ENCODE measurements around the gene SIGLEC9. TPM values are rescaled to one million over a fixed set of nuclear protein-coding genes. Genes with fewer than 3 reads are reported as not detected.

Gene SIGLEC9
- total RNA-seq, 2 experiments from 2014 or later: 0.36 to 0.59 TPM

GRCh38 chr19:51108066-51108804 is 16.5 kb upstream of the SIGLEC9 start, which contains the start of gene CTU1:
TSS of gene CTU1 (minus strand) at chr19:51108409. CDS start at chr19:51104569, 3,840 bp downstream.
- no peaks in the 10 kb centered on the region for H3K27me3 ChIP-seq (ENCODE audit: control insufficient read depth in 1 of 2, insufficient read depth in 2 of 2, low read length in 2 of 2)
- H3K36me3 ChIP-seq (ENCODE audit: insufficient read depth, low read length): peaks cover 2% of the 10 kb centered on the region
- H3K27ac ChIP-seq (ENCODE audit: low read depth in 1 of 2, low read length in 2 of 2): peak within 1 kb of the TSS; percentile 60 to 63
- H3K4me1 Mint-ChIP-seq (ENCODE audit: low read depth): peaks cover 38% of the 10 kb centered on the region
- peak within 1 kb of the TSS; percentile 95 for H3K4me3 Mint-ChIP-seq
- no peaks in the 10 kb centered on the region for H3K9me3 Mint-ChIP-seq
- ChIA-PET CTCF (interaction anchor here (2.4 kb wide), 1 partner anchor 12 kb away, joined by 8 read pairs; no protein-coding TSS in a partner anchor), POLR2A (interaction anchor here (1.0 to 1.1 kb wide), 2 partner anchors 22 to 24 kb away, joined by 3 to 12 read pairs; no protein-coding TSS in a partner anchor)
- peaks cover 29% of the 10 kb centered on the region for H3K4me1 ChIP-seq (ENCODE audit: insufficient read depth, low read length)
- peak; percentile 96 to 100 (median 98) for DNase-seq
- no peaks in the 10 kb centered on the region for H3K27me3 Mint-ChIP-seq
- H3K27ac Mint-ChIP-seq: peak within 1 kb of the TSS; percentile 91
- H3K9me3 ChIP-seq (ENCODE audit: control insufficient read depth in 1 of 2, insufficient read depth in 1 of 2, low read length in 2 of 2): no peaks in the 10 kb centered on the region
- peaks cover 30% of the 10 kb centered on the region for H3K36me3 Mint-ChIP-seq (ENCODE audit: low read depth)
- TF ChIP-seq CTCF (IDR thresholded peaks at IDR 0.05): no peak
- H3K4me3 ChIP-seq (ENCODE audit: low read length): peak within 1 kb of the TSS; percentile 83
- intact Hi-C loops (cut with DNase I, micrococcal nuclease): loop anchor here (1.0 to 10.0 kb wide), 6 partner anchors 303 to 1083 kb away; partner anchors contain the start of genes ASPDH (in 1 of the 2), JOSD2 (in 1 of the 2), VRK3 (in 1 of the 2) and ZNF473 (in 1 of the 2)
- ATAC-seq (ENCODE audit: poor library complexity): peak; percentile 98

GRCh38 chr19:51108805-51109146 is 15.9 kb upstream of the SIGLEC9 start:
- Histone ChIP-seq H3K27ac (ENCODE audit: low read depth in 1 of 2, low read length in 2 of 2) (peak overlapping the region; percentile 60 to 63), H3K4me1 (ENCODE audit: insufficient read depth, low read length) (peaks cover 31% of the 10 kb centered on the region), H3K36me3 (ENCODE audit: insufficient read depth, low read length) (peaks cover under 1% of the 10 kb centered on the region), H3K27me3 (ENCODE audit: control insufficient read depth in 1 of 2, insufficient read depth in 2 of 2, low read length in 2 of 2) (no peaks in the 10 kb centered on the region), H3K9me3 (ENCODE audit: control insufficient read depth in 1 of 2, insufficient read depth in 1 of 2, low read length in 2 of 2) (no peaks in the 10 kb centered on the region), H3K4me3 (ENCODE audit: low read length) (peak overlapping the region; percentile 83)
- H3K4me1 Mint-ChIP-seq (ENCODE audit: low read depth): peaks cover 38% of the 10 kb centered on the region
- no peak for TF ChIP-seq CTCF (IDR thresholded peaks at IDR 0.05)
- H3K27me3 Mint-ChIP-seq: no peaks in the 10 kb centered on the region
- no peak for DNase-seq
- ChIA-PET POLR2A (interaction anchor here (1.0 to 1.1 kb wide), 2 partner anchors 22 to 23 kb away, joined by 3 to 12 read pairs; no protein-coding TSS in a partner anchor), CTCF (interaction anchor here (2.4 kb wide), 1 partner anchor 13 kb away, joined by 8 read pairs; no protein-coding TSS in a partner anchor)
- H3K27ac Mint-ChIP-seq: peak overlapping the region; percentile 91
- ATAC-seq (ENCODE audit: poor library complexity): peak; percentile 48
- peaks cover 25% of the 10 kb centered on the region for H3K36me3 Mint-ChIP-seq (ENCODE audit: low read depth)
- intact Hi-C loops (cut with DNase I, micrococcal nuclease): loop anchor here (1.0 to 10.0 kb wide), 6 partner anchors 304 to 1084 kb away; partner anchors contain the start of genes ASPDH (in 1 of the 2), JOSD2 (in 1 of the 2), VRK3 (in 1 of the 2) and ZNF473 (in 1 of the 2)
- H3K4me3 Mint-ChIP-seq: peak overlapping the region; percentile 95
- H3K9me3 Mint-ChIP-seq: no peaks in the 10 kb centered on the region

- H3K4me3 Mint-ChIP-seq: no peak overlapping the region
- no peak for DNase-seq
- no peaks in the 10 kb centered on the region for H3K9me3 Mint-ChIP-seq
- Histone ChIP-seq H3K4me1 (ENCODE audit: insufficient read depth, low read length) (peaks cover 48% of the 10 kb centered on the region), H3K4me3 (ENCODE audit: low read length) (no peak overlapping the region), H3K27me3 (ENCODE audit: control insufficient read depth in 1 of 2, insufficient read depth in 2 of 2, low read length in 2 of 2) (no peaks in the 10 kb centered on the region), H3K27ac (ENCODE audit: low read depth in 1 of 2, low read length in 2 of 2) (no peak overlapping the region), H3K36me3 (ENCODE audit: insufficient read depth, low read length) (no peaks in the 10 kb centered on the region), H3K9me3 (ENCODE audit: control insufficient read depth in 1 of 2, insufficient read depth in 1 of 2, low read length in 2 of 2) (no peaks in the 10 kb centered on the region)
- no peaks in the 10 kb centered on the region for H3K27me3 Mint-ChIP-seq
- ATAC-seq (ENCODE audit: poor library complexity): no peak
- H3K27ac Mint-ChIP-seq: no peak overlapping the region
- ChIA-PET POLR2A (interaction anchor here (1.3 to 2.1 kb wide), 2 partner anchors 9 to 21 kb away, joined by 3 to 8 read pairs; no protein-coding TSS in a partner anchor), CTCF (no interaction called here)
- no peak for TF ChIP-seq CTCF (IDR thresholded peaks at IDR 0.05)
- peaks cover 13% of the 10 kb centered on the region for H3K36me3 Mint-ChIP-seq (ENCODE audit: low read depth)
- intact Hi-C loops (cut with DNase I, micrococcal nuclease): no loop called here
- H3K4me1 Mint-ChIP-seq (ENCODE audit: low read depth): peaks cover 29% of the 10 kb centered on the region
Measured at GRCh38 chr19:51110666-51110971, 14.1 kb upstream of the SIGLEC9 start.
